HepG2 (cell line): Measurements from ENCODE around the gene JAK1. TPM values are rescaled to one million over a fixed set of nuclear protein-coding genes. Genes with fewer than 3 reads are reported as not detected.

Experiments
- ATAC-seq: fragments of 200-7000 bp; cut with Tn5 transposase; 3 replicates; pipeline ENCODE4 v1.9.1; 2020; ENCODE audit warnings: mild to moderate bottlenecking, moderate library complexity
- BruUV-seq: library from RNA; stranded (reverse); fragments of 400-500 nt; replicated peaks from 2 replicates; lab custom pipeline; 2021; lab: Mats Ljungman, UMichigan
- CTCF ChIA-PET: fragments of 300-600 bp; formaldehyde crosslinking; extraction: SDS; loops from one replicate; lab custom pipeline; 2021; ENCODE audit warnings: low total read pairs, inconsistent platforms, low intra/inter-chr PET ratio; lab: Yijun Ruan, JAX
- POLR2A ChIA-PET: fragments of 350-600 bp; sonication (Branson Sonifier 250); formaldehyde crosslinking; loops from one replicate; lab custom pipeline; 2020; ENCODE audit warnings: antibody characterized with exemption, inconsistent platforms; lab: Yijun Ruan, JAX
- DNase-seq: peaks from one replicate; pipeline ENCODE4 v3.0.0-alpha.2; 2015; ENCODE audit warnings: low spot score
- FAIRE-seq: peaks from 3 replicates; lab custom pipeline; 2011; peaks lifted over from hg19 to GRCh38; lab: Jason Lieb, UNC
- H2AFZ ChIP-seq: one replicate; pipeline ENCODE4 v1.6.1; 2011; ENCODE audit warnings: low read length, inconsistent platforms
- H3K27ac ChIP-seq: fragments of 300-600 bp; 3 replicates; pipeline ENCODE4 v1.8.0; 2011; ENCODE audit warnings: mixed run types, mild to moderate bottlenecking, mixed read lengths, low read length, inconsistent platforms; ENCODE audit not compliant: insufficient read depth; ENCODE audit errors: extremely low read length
- H3K27me3 ChIP-seq, 2 experiments: fragments of 200-600 bp in 1 of 2; 2 replicates in 1 of 2; 3 replicates in 1 of 2; pipeline versions ENCODE4 v1.6.0 to v1.8.0; 2011; ENCODE audit warnings: low read length in 2 of 2, mild to moderate bottlenecking in 2 of 2, moderate library complexity in 2 of 2, inconsistent platforms in 1 of 2; ENCODE audit not compliant: insufficient read depth in 2 of 2, control insufficient read depth in 1 of 2
- H3K36me3 ChIP-seq, 2 experiments: fragments of 200-600 bp in 1 of 2; replicated peaks in 1 of 2; 2 replicates in 1 of 2; 3 replicates in 1 of 2; pipeline versions ENCODE4 v1.5.1 to v1.8.0; 2011; ENCODE audit warnings: low read length in 2 of 2, inconsistent platforms in 1 of 2; ENCODE audit not compliant: insufficient read depth in 2 of 2, control insufficient read depth in 1 of 2
- H3K4me1 ChIP-seq: 2 replicates; pipeline ENCODE4 v1.5.1; 2012; ENCODE audit warnings: low read length, inconsistent platforms; ENCODE audit not compliant: insufficient read depth
- H3K4me2 ChIP-seq: 2 replicates; pipeline ENCODE4 v1.6.0; 2011; ENCODE audit warnings: low read depth, low read length, inconsistent platforms
- H3K4me3 ChIP-seq, 3 experiments: fragments of 200-600 bp in 1 of 3; sonication (generic), shearing (Covaris generic) in 1 of 3; replicated peaks in 1 of 3; 2 replicates each; pipeline ENCODE4 v1.5.1; 2011 to 2016; ENCODE audit warnings: low read length in 3 of 3, inconsistent platforms in 2 of 3, low read depth in 2 of 3, mild to moderate bottlenecking in 2 of 3, control low read depth in 1 of 3, mixed read lengths in 1 of 3; ENCODE audit not compliant: insufficient read depth in 1 of 3
- H3K79me2 ChIP-seq: one replicate; pipeline ENCODE4 v1.6.1; 2011; ENCODE audit warnings: low read length, inconsistent platforms; ENCODE audit not compliant: insufficient read depth
- H3K9ac ChIP-seq: 2 replicates; pipeline ENCODE4 v1.6.0; 2011; ENCODE audit warnings: mild to moderate bottlenecking, low read depth, low read length, inconsistent platforms; ENCODE audit not compliant: insufficient read depth
- H3K9me3 ChIP-seq: 2 replicates; pipeline ENCODE4 v1.5.1; 2012; ENCODE audit warnings: mild to moderate bottlenecking, low read length
- H4K20me1 ChIP-seq: 2 replicates; pipeline ENCODE4 v1.6.0; 2011; ENCODE audit warnings: inconsistent platforms, mild to moderate bottlenecking, low read length, moderate library complexity; ENCODE audit not compliant: insufficient read depth
- ARID5B ChIP-seq: IDR thresholded peaks from 2 replicates; pipeline ENCODE4 v1.4.0; 2020; ENCODE audit warnings: mild to moderate bottlenecking, missing genetic modification reagents
- ATF2 ChIP-seq: sonication (generic); formaldehyde crosslinking; IDR thresholded peaks from 2 replicates; pipeline ENCODE4 v1.4.0; 2020; ENCODE audit warnings: missing genetic modification reagents
- BATF2 ChIP-seq: sonication (generic); formaldehyde crosslinking; IDR thresholded peaks from 2 replicates; pipeline ENCODE4 v1.8.0; 2022; ENCODE audit warnings: mild to moderate bottlenecking, missing genetic modification reagents, moderate library complexity
- BCL6 ChIP-seq: IDR thresholded peaks from 2 replicates; pipeline ENCODE4 v1.6.1; 2016; ENCODE audit warnings: missing genetic modification reagents, missing compliant biosample characterization
- CEBPB ChIP-seq: IDR thresholded peaks from 2 replicates; pipeline ENCODE4 v1.6.1; 2011; ENCODE audit warnings: low read depth, low read length, improper control_type of control experiment, borderline replicate concordance
- CREB1 ChIP-seq, 2 experiments: fragments of 450-650 bp in 1 of 2; IDR thresholded peaks; 2 replicates each; pipeline ENCODE4 v1.6.1; 2016 to 2017; ENCODE audit warnings: control low read depth in 1 of 2, mild to moderate bottlenecking in 1 of 2, missing compliant biosample characterization in 1 of 2, missing genetic modification characterization in 1 of 2
- EP300 ChIP-seq, 3 experiments: sonication (generic) in 1 of 3; formaldehyde crosslinking in 1 of 3; IDR thresholded peaks; 2 replicates each; pipeline versions ENCODE4 v1.5.1 to v1.6.1; 2011 to 2020; ENCODE audit warnings: low read depth in 2 of 3, low read length in 2 of 3, borderline replicate concordance in 1 of 3, improper control_type of control experiment in 1 of 3, mild to moderate bottlenecking in 1 of 3, missing genetic modification reagents in 1 of 3, moderate library complexity in 1 of 3
- FOXA1 ChIP-seq, 2 experiments: fragments of 450-650 bp in 1 of 2; sonication (generic) in 1 of 2; formaldehyde crosslinking in 1 of 2; IDR thresholded peaks; 2 replicates each; pipeline versions ENCODE4 v1.4.0 to v1.6.1; 2016 to 2020; ENCODE audit warnings: missing genetic modification reagents in 1 of 2
- FOXJ3 ChIP-seq: sonication (generic); formaldehyde crosslinking; IDR thresholded peaks from 2 replicates; pipeline ENCODE4 v1.4.0; 2020; ENCODE audit warnings: missing genetic modification reagents, mild to moderate bottlenecking, borderline replicate concordance
- HDAC6 ChIP-seq: fragments of 200-600 bp; sonication (generic); IDR thresholded peaks from 2 replicates; pipeline ENCODE4 v1.7.0; 2017; ENCODE audit warnings: mild to moderate bottlenecking, antibody characterized with exemption, low read length, low read depth
- PAXIP1 ChIP-seq: sonication (generic); formaldehyde crosslinking; conservative IDR thresholded peaks from 2 replicates; pipeline ENCODE4 v1.4.0; 2020; ENCODE audit warnings: mild to moderate bottlenecking, missing genetic modification reagents, moderate library complexity
- ZNF17 ChIP-seq: sonication (generic); formaldehyde crosslinking; IDR thresholded peaks from 2 replicates; pipeline ENCODE4 v1.5.0; 2020; ENCODE audit warnings: mild to moderate bottlenecking, missing genetic modification reagents
- ZNF3 ChIP-seq: IDR thresholded peaks from 2 replicates; pipeline ENCODE4 v1.7.0; 2017; ENCODE audit warnings: inconsistent platforms
- ZNF589 ChIP-seq: sonication (generic); formaldehyde crosslinking; conservative IDR thresholded peaks from 2 replicates; pipeline ENCODE4 v1.8.0; 2022; ENCODE audit warnings: mild to moderate bottlenecking, moderate library complexity, missing genetic modification reagents
- WGBS: methylation state at CpG from one replicate; pipeline ENCODE4 v1.1.6; 2017; ENCODE audit warnings: low lambda C conversion rate; 5-methylcytosine and 5-hydroxymethylcytosine counted together
- in situ Hi-C: cut with HindIII; loops from 2 replicates; pipeline ENCODE4 v1.10.0; 2017; ENCODE audit warnings: low pct_unique_long_range_greater_than_20kb; ENCODE audit not compliant: extremely low pct_ligation_motif_present
- intact Hi-C: fragments of 100-400 bp; cut with micrococcal nuclease; formaldehyde crosslinking; loops from one replicate; pipeline ENCODE4 v1.10.0; 2022; ENCODE audit not compliant: unreplicated experiment
- polyA plus RNA-seq, 8 experiments: library from polyadenylated mRNA; depleted of rRNA in 3 of 8; stranded (reverse) in 7 of 8; unstranded in 1 of 8; fragments of >200 nt; fragmentation: Illumina TruSeq in 4 of 8; extraction: Trizol in 4 of 8; gene quantifications; 2 replicates each; pipeline versions ENCODE4 v1.2.1 to v1.2.3, GENCODE V29; 2011 to 2016; ENCODE audit warnings: low read depth in 4 of 8, missing spikeins in 1 of 8, mixed read lengths in 1 of 8; ENCODE audit not compliant: insufficient read depth in 1 of 8
- total RNA-seq, 5 experiments: library from RNA; depleted of rRNA; stranded (reverse); fragments of >200 nt; fragmentation: Illumina TruSeq; extraction: Trizol; gene quantifications; 2 replicates each; pipeline ENCODE4 v1.2.3, GENCODE V29; 2016; ENCODE audit warnings: low read depth in 1 of 5

JAK1 gene
- total and polyA plus RNA-seq, 2 of the 13 experiments (the other 11 are each of a cell fraction or from before 2014, with no cell fraction given): 23.9 to 42.4 TPM

- DNase-seq: peak; percentile 42
- peak; percentile 66 for FAIRE-seq
- no peaks in the 10 kb centered on the region for H3K36me3 ChIP-seq
- no peaks in the 10 kb centered on the region for H3K9me3 ChIP-seq
- no peak overlapping the region for H3K4me3 ChIP-seq
- no peaks in the 10 kb centered on the region for H4K20me1 ChIP-seq
- no peak overlapping the region for H3K9ac ChIP-seq
- no peak overlapping the region for H3K27ac ChIP-seq
- in situ Hi-C loops (no loop called here), intact Hi-C loops (no loop called here)
- ChIA-PET POLR2A (interaction anchor here (1.3 kb wide), 1 partner anchor 13 kb away, joined by 3 read pairs; no protein-coding TSS in a partner anchor), CTCF (no interaction called here)
- no peaks in the 10 kb centered on the region for H3K27me3 ChIP-seq
- 26% methylated on average over 2 of the region's 2 CpGs for WGBS
- H3K79me2 ChIP-seq: peaks cover 74% of the 10 kb centered on the region
- no peak overlapping the region for H3K4me2 ChIP-seq
- H3K4me1 ChIP-seq: peaks cover 77% of the 10 kb centered on the region
- no peak overlapping the region for H2AFZ ChIP-seq
- ATAC-seq: peak; percentile 62
- BruUV-seq: no TSS peak
- peak; percentile 44; the same call in 1 of the 2 replicates for TF ChIP-seq ARID5B (CRISPR knock-in tag)
- TF ChIP-seq CREB1 (IDR thresholded peaks at IDR 0.05): no peak
- TF ChIP-seq CREB1 (CRISPR knock-in tag; IDR thresholded peaks at IDR 0.05): 0 out of 2 replicates have a peak, but pooled peaks have one; percentile 8
- 0 out of 2 replicates have a peak, but pooled peaks have one; percentile 15 for TF ChIP-seq BCL6 (CRISPR knock-in tag)
- TF ChIP-seq PAXIP1 (CRISPR knock-in tag): no peak
- 0 out of 2 replicates have a peak, but pooled peaks have one; percentile 23 for TF ChIP-seq FOXJ3 (CRISPR knock-in tag)
- peak in 1 of 2 experiments; percentile 59; a peak in 1 of 4 replicates for TF ChIP-seq EP300 (IDR thresholded peaks at IDR 0.05; ENCODE audit: low read depth in 2 of 2, low read length in 2 of 2)
- no peak for TF ChIP-seq EP300 (CRISPR knock-in tag; IDR thresholded peaks at IDR 0.05; ENCODE audit: borderline replicate concordance)
- no peak for TF ChIP-seq FOXA1 (IDR thresholded peaks at IDR 0.05)
- TF ChIP-seq FOXA1 (CRISPR knock-in tag; IDR thresholded peaks at IDR 0.05): peak; percentile 76
- TF ChIP-seq ATF2: no peak
- no peak for TF ChIP-seq HDAC6
- peak; percentile 60; the same call in 1 of the 2 replicates for TF ChIP-seq CEBPB
- no peak for TF ChIP-seq ZNF17 (CRISPR knock-in tag)
- peak; percentile 46; the same call in 1 of the 2 replicates for TF ChIP-seq ZNF3
- no peak for TF ChIP-seq BATF2
- no peak for TF ChIP-seq ZNF589 (CRISPR knock-in tag)
These were observed 44.6 kb downstream of the JAK1 start for GRCh38 chr1:64921771-64922170.
